ENCODE data around the gene TANC1. TPM values are rescaled to one million over a fixed set of nuclear protein-coding genes. Genes with fewer than 3 reads are reported as not detected.

Gene TANC1
- total RNA-seq, 4 donors from 2014 or later: 20.6 to 64.8 (median 31.5) TPM

DNA sequence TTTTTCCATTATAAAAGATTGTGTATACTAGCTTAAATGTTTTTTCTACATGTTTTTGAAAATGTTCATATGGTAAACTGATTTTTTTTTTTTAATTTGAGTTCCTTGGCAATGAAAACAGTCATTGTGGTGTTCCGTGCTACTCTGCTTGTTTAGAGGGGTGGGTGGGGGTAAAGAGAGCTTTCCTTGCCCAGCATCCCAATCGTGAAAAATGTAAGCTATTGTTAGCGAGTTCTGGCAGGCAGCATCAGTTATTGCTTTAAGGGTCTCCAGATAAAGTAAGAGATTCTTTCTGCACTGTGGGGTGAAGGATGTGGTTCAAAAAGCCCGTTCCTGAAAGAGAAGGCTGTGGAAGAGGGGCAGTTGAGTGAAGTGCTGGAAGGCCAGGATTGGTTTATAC is 118.4 kb downstream of the TANC1 start:
- TF ChIP-seq, protein P1, sequence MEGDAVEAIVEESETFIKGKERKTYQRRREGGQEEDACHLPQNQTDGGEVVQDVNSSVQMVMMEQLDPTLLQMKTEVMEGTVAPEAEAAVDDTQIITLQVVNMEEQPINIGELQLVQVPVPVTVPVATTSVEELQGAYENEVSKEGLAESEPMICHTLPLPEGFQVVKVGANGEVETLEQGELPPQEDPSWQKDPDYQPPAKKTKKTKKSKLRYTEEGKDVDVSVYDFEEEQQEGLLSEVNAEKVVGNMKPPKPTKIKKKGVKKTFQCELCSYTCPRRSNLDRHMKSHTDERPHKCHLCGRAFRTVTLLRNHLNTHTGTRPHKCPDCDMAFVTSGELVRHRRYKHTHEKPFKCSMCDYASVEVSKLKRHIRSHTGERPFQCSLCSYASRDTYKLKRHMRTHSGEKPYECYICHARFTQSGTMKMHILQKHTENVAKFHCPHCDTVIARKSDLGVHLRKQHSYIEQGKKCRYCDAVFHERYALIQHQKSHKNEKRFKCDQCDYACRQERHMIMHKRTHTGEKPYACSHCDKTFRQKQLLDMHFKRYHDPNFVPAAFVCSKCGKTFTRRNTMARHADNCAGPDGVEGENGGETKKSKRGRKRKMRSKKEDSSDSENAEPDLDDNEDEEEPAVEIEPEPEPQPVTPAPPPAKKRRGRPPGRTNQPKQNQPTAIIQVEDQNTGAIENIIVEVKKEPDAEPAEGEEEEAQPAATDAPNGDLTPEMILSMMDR (IDR thresholded peaks at IDR 0.05; ENCODE audit: low read depth): no peak

DNA sequence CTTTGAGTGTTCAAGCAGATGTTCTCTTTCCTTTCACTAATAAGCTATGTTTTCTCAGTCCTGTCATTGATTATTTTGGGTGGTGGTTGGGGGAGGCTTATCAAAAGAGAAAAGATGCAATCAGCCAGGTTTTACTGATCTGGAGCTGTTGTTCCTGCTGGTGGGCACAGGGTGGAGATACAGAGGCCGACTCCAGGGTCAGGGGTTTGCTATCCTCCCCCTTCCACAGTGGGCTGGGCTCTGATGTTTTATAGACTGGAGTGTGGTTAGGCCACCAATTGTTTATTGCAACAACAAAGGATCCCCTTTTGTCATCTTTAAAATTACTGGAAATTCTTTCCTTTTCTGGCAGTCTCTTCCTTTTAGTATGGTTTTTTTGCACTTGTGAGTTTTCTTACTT is 120.5 kb downstream of the TANC1 start:
- TF ChIP-seq, protein P1 (IDR thresholded peaks at IDR 0.05; ENCODE audit: low read depth): no peak

DNA sequence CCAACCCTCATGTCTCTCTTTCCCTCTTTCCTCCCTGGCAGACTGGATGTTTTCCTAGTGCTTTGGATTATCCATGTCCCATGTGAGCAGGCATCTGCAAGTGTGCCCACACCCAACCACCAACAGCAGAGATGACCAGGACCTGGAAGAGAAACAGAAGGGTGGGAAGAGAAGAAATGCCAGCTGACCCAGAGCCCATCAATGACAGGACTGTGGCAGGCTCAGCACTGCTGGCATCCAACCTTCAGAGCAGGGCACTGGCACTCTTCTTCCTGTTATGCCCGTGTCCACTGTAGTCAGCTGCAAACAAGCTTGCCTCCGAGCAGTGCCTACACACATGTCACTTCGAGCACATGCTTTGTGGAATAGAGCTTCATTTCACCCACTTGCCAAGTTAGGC is 121.1 kb downstream of the TANC1 start:
- TF ChIP-seq, protein P1 (IDR thresholded peaks at IDR 0.05; ENCODE audit: low read depth): no peak

DNA sequence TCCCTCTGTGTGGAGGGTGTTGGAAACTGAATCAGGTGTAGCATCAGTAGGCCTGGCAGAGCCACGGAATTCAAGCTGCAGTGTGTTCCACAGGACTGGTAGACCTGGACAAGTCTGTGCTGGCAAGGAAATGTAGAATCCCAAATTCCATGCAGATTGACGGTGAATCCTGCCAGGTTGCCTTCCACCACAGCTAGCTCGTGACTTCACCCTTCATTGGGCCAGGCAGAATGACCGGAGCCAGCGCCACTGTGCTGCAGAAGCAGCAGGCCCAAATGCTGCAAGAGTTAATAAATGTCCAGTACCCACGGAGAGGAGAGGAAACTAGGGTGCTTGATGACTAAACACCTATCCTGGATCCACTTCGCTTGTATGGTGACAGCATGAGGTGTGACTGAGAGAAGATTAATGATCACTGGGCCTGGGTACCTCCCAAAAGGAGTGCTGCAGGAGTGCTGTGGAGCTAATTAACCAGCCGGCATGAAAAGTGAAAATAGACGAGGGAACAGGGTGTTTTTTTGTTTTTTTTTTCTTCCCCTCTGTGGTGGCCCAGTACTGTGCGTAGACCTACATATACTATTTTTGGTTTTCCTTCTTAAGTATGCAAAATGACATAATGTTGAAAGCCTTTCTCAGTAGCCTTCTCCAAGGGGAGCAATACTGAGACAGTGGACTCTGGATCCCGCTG is 122.2 kb downstream of the TANC1 start:
- TF ChIP-seq, protein P1 (IDR thresholded peaks at IDR 0.05; ENCODE audit: low read depth): no peak

DNA sequence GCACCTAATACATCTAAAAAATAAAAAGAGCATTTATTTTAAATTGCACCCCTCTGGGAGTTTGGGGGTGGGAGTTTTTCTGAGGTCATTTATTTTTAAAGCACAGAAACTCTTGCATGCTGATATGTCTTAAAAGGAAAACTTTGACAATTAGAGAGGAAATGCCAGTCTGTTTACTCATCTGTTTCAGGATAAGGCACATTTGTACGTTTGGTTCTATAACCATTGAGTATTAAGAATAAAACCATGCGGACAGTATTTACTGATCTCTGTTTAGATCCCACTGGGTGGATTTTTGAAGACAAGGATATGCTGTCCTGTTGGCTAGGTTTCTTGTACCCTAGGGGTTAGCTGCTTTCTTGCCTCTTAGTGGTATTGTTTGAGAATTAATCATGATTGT is 122.9 kb downstream of the TANC1 start:
- TF ChIP-seq, protein P1 (IDR thresholded peaks at IDR 0.05; ENCODE audit: low read depth): no peak

DNA sequence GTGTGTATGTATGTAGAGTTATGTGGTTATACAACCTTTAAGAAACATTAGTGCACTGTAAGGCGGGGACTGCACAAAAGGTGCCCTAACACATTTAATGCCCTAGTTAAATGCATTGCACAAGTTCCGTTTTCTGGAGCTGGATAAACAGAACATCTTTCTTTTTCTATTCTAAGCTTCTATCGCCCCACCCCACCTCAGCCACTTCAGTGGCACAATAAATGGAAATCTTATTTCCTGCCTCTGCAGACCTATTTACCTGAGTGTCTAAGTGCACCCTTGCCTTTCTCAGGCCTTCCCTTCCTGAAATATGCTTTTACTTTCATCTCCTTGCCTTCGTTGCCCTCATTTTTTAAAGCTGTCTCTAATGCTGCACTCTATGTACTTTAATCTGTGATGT is 123.5 kb downstream of the TANC1 start:
- TF ChIP-seq, protein P1 (IDR thresholded peaks at IDR 0.05; ENCODE audit: low read depth): no peak

DNA sequence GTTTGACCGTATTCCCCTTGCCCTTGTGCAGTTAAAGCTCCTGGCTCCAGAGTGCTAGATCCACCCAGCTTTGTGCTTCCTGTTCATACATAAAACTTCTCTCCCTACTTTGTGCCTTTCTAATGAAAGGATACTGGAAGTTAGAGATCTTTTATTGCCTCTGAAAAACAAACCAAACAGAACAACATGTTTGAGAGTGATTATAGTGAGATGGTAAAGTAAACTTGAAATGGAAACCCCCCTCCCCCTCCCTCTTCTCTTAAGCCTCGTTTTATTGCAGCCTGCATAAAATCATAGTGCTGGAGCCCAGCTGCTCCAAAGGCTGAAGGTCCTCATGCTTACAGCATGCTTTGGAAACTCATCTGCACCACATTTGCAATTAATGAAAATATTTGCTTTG is 125.1 kb downstream of the TANC1 start:
- TF ChIP-seq, protein P1 (IDR thresholded peaks at IDR 0.05; ENCODE audit: low read depth): no peak

Data from subcutaneous adipose tissue (tissue), 4 donors.